Effector CD4-positive, alpha-beta T cell (primary cell): ENCODE results near the gene MMP25.
"Not testable (repeated sequence)": the region's sequence is repeated elsewhere in the genome, so short reads cannot be mapped to it uniquely, and the experiment has no call there.

Source experiments
- DNase-seq: peaks from one replicate; pipeline ENCODE4 v3.0.0-alpha.2; 2020

Gene MMP25

GRCh38 chr16:3074860-3075522 is 28.6 kb downstream of the MMP25 start:
- DNase-seq = peak; percentile 72

GRCh38 chr16:3075523-3075915 is 29.2 kb downstream of the MMP25 start:
- DNase-seq = no peak

- DNase-seq = not testable (repeated sequence)
Observed at GRCh38 chr16:3075946-3076345, 29.6 kb downstream of the MMP25 start.

GRCh38 chr16:3076577-3076976 is 30.2 kb downstream of the MMP25 start:
- DNase-seq = no peak

DNA sequence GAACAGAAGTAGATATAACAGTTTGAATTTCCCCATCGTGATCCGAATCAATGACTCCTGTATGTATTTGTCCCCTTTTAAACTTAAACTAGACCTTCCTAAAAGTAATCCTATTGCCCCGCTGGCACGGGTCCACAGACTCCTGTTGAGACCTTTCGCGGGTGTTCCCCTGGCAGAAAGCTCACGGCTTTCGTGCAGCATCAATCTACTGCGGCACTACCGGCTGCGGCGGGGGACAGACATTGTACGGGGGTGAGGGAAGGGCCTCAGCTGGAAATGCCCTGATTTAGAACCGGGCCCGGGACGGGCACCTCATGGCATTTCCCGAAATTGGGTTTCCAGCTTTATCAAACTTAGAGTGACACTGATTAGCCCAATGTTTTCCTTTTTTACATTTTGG is 33.7 kb downstream of the MMP25 start:
- DNase-seq = no peak

DNA sequence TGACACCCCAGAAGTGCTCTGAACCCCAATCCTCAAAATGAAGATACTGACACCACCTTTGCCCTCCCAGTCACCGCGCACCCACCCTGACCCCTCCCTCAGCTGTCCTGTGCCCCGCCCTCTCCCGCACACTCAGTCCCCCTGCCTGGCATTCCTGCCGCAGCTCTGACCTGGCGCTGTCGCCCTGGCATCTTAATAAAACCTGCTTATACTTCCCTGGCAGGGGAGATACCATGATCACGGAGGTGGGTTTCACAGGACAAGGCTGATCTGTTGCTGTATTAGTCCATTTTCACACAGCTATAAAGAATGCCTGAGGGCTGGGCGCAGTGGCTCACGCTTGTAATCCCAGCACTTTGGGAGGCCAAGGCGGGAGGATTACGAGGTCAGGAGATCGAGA is 35.6 kb downstream of the MMP25 start:
- not testable (repeated sequence) for DNase-seq

DNA sequence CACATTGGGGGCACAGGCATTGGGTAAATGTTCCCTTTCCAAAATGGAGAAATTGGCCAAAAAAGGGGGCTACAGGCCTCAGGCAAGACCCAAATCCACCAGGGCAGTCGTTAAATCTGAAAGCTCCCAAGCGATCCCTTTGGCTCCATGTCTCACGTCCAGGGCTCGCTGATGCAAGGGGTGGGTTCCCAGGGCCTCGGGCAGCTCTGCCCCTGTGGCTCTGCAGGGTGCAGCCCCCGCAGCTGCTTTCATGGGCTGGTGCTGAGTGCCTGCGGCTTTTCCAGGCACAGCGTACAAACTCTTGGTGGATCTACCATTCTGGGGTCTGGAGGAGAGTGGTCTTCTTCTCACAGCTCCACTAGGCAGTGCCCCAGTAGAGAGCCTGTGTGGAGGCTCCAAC is 37.0 kb downstream of the MMP25 start:
- DNase-seq = not testable (repeated sequence)

DNA sequence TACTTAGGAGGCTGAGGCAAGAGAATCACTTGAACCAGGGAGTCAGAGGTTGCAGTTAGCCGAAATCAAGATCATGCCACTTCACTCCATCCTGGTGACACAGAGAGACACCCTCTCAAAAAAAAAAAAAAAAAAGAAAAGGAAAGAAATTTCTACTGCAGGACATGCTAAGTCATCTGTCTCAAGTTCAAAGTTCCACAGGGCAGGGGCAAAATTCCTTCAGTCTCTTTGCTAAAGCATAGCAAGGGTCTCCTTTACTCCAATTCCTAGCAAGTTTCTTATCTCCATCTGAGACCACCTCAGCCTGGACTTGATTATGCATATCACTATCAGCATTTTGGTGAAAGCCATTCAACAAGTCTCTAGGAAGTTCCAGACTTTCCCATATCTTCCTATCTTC is 38.1 kb downstream of the MMP25 start:
- DNase-seq = no peak

GRCh38 chr16:3084969-3085670 is 38.8 kb downstream of the MMP25 start:
- no peak for DNase-seq

DNA sequence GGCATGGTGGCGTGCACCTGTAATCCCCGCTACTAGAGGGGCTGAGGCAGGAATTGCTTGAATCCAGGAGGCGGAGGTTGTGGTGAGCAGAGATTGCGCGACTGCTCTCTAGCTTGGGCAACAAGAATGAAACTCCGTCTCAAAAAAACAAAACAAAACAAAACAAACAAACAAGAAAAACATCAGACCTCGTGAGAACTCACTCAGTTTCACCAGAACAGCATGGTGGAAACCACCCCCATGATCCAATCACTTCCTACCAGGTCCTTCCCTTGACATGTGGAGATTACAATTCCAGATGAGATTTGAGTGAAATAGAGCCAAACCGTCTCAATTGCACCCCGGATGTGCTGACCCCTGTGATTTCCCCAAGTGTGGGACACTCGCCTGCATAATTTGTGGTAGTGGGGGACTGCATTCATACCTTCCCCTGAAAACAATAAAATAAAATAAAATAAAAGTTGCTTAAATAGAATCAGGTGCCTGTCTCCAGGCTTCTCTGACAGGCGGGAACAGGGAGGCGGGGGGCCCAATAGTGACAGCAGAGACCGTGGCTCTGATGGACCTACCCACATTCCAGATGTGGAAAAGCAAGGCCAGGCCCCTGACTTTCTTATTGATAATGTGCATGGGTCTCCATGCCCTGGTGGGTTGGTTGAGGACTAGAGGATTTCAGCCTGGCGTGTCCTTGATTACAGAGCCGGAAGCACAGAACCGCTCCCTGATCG is 39.7 kb downstream of the MMP25 start:
- DNase-seq = no peak

DNA sequence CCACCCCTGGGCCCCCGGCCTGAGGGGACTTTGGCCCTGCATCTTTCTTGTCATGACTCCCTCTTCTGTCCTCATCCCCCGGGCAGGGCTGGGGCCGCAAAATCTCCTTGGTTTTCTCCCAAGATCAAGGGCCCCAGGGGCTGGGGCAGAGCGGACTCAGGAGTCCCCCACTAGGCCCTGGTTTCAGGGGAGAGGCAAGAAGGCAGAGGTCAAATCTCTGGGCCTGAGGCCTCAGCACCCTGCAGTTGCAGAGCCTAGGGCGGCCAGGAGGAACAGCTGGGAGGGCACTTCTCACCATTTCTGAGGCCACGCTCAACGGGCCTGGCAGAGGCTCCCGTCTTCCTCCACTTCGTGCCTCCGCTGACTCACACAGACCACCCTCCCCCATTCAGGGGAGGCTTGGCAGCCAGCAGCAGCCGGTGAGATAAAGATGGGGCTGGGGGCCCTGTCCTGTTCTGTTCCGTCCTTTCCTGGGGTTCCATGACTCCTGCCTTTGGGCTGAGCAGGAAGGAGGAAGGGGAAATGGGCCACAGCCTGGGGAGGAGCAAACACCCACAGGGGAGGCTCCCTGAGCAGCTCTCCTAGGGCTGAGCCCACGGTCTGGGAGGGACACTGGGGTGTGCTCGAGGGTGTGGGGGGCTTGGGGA is 40.4 kb downstream of the MMP25 start:
- no peak for DNase-seq

- DNase-seq = no peak
Observed at GRCh38 chr16:3087243-3088235, 41.2 kb downstream of the MMP25 start.

DNA sequence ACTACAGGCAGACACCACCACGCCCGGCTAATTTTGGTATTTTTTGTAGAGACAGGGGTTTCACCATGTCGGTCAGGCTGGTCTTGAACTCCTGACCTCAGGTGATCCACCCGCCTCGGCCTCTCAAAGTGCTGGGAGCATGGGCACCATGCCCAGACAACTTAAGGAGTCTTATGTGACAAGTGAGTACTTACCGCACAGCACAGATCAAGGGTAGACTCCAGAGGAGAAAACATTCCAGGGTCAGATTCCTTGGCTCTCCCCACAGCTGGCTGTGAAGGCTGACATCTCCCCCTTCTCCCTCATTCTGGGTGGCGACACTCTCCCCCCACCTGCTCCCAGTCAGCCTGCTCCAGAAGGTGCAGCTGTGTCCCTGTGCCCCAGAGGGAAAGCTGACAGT is 42.1 kb downstream of the MMP25 start:
- no peak for DNase-seq

GRCh38 chr16:3088925-3089716 is 42.8 kb downstream of the MMP25 start:
- DNase-seq = no peak

DNA sequence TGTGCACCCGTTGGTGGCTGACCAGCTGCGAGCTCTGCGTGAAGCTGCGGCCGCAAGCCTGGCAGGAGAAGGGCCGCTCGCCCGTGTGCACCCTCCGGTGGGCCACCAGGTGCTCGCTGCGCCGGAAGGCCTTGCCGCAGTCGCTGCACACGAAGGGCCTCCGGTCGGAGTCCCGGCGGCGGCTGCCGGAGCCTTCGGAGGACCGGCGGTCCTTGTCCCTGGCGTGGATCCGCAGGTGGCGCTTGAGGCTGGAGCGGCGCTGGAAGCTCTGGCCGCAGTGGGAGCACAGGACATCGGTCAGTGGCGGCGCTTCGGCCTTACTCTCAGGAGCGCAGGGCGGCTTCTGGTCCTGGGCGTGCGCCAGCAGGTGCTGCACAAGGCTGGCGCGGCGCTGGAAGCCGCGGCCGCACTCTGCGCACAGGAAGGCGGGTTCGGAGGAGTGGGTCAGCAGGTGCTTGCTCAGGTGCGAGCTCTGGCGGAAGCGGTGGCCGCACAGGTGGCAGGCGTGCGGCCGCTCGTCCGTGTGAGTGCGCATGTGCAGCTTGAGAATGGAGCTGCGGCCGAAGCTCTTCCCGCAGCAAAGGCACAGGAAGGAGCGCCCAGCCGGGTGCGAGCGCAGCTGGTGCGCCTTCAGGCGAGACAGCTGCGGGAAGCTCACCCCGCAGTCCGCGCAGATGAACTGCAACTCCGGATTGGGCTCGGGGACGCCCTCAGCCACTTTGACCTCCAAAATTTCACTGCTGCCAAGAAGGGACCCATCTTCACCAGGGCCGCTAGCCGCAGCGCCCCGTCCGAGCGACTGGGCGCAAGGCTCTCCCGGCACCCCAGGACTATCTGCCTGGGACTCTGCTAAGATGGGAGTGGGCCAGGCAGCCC is 43.6 kb downstream of the MMP25 start:
- DNase-seq = no peak

- DNase-seq = no peak
Observed at GRCh38 chr16:3091551-3091950, 45.2 kb downstream of the MMP25 start.

DNA sequence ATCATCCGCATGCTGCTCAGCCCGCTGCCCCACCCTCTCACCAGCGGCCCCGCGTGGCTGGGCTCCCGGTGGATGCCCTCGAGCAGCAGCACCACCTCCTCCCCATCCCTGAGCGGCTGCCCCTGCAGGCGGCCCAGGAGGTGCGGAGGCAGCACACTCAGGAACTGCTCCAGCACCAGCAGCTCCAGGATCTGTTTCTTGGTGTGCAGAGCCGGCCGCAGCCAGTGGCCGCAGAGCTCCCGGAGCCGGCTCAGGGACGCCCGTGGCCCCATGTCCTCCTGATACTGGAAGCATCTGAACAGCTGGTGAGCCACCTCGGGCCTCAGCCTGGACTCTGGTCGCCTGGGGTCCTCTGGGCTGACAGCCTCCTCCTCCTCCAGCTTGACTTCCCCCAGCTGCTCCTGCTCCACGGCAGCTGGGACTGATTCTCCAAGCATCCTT is 46.2 kb downstream of the MMP25 start:
- DNase-seq = no peak

DNA sequence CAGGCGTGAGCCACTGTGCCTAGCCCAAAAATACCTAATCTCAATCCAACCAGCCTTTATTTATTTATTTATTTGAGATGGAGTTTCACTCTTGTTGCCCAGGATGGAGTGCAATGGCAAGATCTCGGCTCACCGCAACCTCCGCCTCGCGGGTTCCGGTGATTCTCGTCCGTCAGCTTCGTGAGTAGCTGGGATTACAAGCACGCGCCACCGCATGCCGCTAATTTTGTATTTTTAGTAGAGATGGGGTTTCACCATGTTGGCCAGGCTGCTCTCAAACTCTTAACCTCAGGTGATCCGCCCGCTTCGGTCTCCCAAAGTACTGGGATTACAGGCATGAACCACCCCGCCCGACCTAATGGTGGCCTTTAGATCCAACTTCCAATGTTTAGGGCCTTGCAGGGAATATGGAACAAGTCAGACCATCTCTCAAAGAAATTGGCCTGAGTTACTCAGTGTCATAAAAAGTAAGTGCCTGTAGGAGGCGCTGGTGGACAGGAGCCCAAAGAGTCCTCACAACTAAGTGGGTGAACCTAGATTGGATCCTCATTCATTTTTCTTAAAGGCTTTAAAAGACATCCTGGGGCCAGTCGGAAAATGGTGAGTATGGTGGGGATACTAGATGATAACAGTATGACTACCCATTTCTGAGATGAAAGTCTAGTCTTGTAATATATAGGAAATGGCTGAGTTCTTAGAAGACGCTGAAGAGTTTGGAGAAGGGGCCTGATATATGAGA is 48.1 kb downstream of the MMP25 start:
- DNase-seq = peak; percentile 46

DNA sequence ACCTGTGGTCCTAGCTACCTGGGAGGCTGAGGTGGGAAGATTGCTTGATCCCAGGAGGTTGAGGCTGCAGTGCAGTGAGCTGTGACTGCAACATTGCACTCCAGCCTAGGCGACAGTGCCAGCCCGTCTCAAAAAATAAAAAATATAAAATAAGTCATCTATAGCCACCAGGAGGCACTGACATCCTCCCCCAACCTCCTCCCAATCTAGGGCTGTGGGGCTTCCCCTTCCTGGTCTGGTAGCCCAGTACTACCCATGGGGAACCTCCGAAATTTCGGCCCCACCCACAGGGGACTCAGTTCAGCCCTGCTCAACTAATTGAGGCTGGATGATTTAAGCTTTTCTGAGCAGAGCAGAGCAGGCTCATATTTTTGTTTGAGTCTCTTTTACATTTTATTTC is 49.5 kb downstream of the MMP25 start:
- peak; percentile 48 for DNase-seq
